ENCODE data around the gene SLC7A1. TPM values are rescaled to one million over a fixed set of nuclear protein-coding genes. Genes with fewer than 3 reads are reported as not detected.

The SLC7A1 gene
- total and polyA plus RNA-seq, 2 experiments from 2014 or later = 23.0 to 74.7 TPM

- Histone ChIP-seq H2AFZ (no peak overlapping the region), H3K36me3 (ENCODE audit: insufficient read depth) (peaks cover 33% of the 10 kb centered on the region), H3F3A (replicated peaks; ENCODE audit: low read depth) (no peaks in the 10 kb centered on the region), H3K27me3 (ENCODE audit: insufficient read depth) (no peaks in the 10 kb centered on the region), H3K4me2 (no peak overlapping the region), H3K4me3 (no peak overlapping the region), H3K27ac (ENCODE audit: low read depth) (no peak overlapping the region), H3K9me2 (ENCODE audit: insufficient read depth) (no peaks in the 10 kb centered on the region), H3K4me1 (ENCODE audit: insufficient read depth) (no peaks in the 10 kb centered on the region), H3K79me2 (replicated peaks; ENCODE audit: insufficient read depth) (no peaks in the 10 kb centered on the region; the same call in 1 of the 2 replicates), H4K20me1 (replicated peaks; ENCODE audit: insufficient read depth) (peaks cover 23% of the 10 kb centered on the region)
- no peaks in the 10 kb centered on the region for H3K4me1 Mint-ChIP-seq
- H3K9me3 Mint-ChIP-seq = no peaks in the 10 kb centered on the region
- no peak for ATAC-seq
- H3K27ac Mint-ChIP-seq = no peak overlapping the region
- DNase-seq (ENCODE audit: low spot score) = no peak
- TF ChIP-seq ETS1 (IDR thresholded peaks at IDR 0.05) (no peak), STAT1 (IDR thresholded peaks at IDR 0.05; ENCODE audit: unreplicated experiment) (no peak), ZNF114 (CRISPR knock-in tag; IDR thresholded peaks at IDR 0.05) (no peak), CREB1 (CRISPR knock-in tag; IDR thresholded peaks at IDR 0.05; ENCODE audit: low read depth) (no peak), REST (IDR thresholded peaks at IDR 0.05; ENCODE audit: unreplicated experiment) (no peak), ZNF331 (CRISPR knock-in tag; IDR thresholded peaks at IDR 0.05; ENCODE audit: low read depth) (no peak), POLR2AphosphoS5 (IDR thresholded peaks at IDR 0.05; ENCODE audit: low read depth) (no peak), NANOG (IDR thresholded peaks at IDR 0.05; ENCODE audit: borderline replicate concordance) (no peak), CTCF (conservative IDR thresholded peaks at IDR 0.05; ENCODE audit: low read depth in 2 of 2) (no peak), JUNB (IDR thresholded peaks at IDR 0.05; ENCODE audit: unreplicated experiment) (no peak), ZNF462 (CRISPR knock-in tag; IDR thresholded peaks at IDR 0.05) (no peak), EZH2 (IDR thresholded peaks at IDR 0.05; ENCODE audit: low read depth, unreplicated experiment) (no peak), EZH2phosphoT487 (IDR thresholded peaks at IDR 0.05; ENCODE audit: unreplicated experiment) (no peak)
- peaks cover 8% of the 10 kb centered on the region for H3K27me3 Mint-ChIP-seq (ENCODE audit: insufficient read depth, low read depth, poor library complexity)
- no peak overlapping the region for H3K4me3 Mint-ChIP-seq
- peaks cover 89% of the 10 kb centered on the region for H3K36me3 Mint-ChIP-seq (ENCODE audit: low read depth)
Observed at GRCh38 chr13:29516880-29517279, 78.6 kb downstream of the SLC7A1 start.
